Activated CD8-positive, alpha-beta T cell treated with anti-CD3 and anti-CD28 coated beads, Interleukin-2, amount 10 ng/mL, durations not matched to agents 7 days and 5 days (primary cell): ENCODE results near the gene NBPF1. TPM values are rescaled to one million over a fixed set of nuclear protein-coding genes. Genes with fewer than 3 reads are reported as not detected.
"Not testable (repeated sequence)": the region's sequence is repeated elsewhere in the genome, so short reads cannot be mapped to it uniquely, and the experiment has no call there.

Source experiments
- ATAC-seq: fragments of 150-1000 bp; cut with Tn5 transposase; one replicate; pipeline ENCODE4 v1.10.0; 2021; ENCODE audit warnings: moderate library complexity
- CTCF ChIA-PET: fragments of 350-600 bp; sonication (Branson Sonifier 250); formaldehyde crosslinking; loops from one replicate; lab custom pipeline; 2021; ENCODE audit warnings: antibody characterized with exemption; lab: Charles Lee
- POLR2A ChIA-PET: fragments of 350-600 bp; sonication (Branson Sonifier 250); formaldehyde crosslinking; loops from one replicate; lab custom pipeline; 2021; ENCODE audit warnings: antibody characterized with exemption; lab: Charles Lee
- DNase-seq: peaks from one replicate; pipeline ENCODE4 v3.0.0-alpha.2; 2020
- H3K27ac Mint-ChIP-seq: one replicate; pipeline ENCODE4 v1.8.0; 2021; ENCODE audit warnings: mild to moderate bottlenecking, mixed read lengths
- H3K27me3 Mint-ChIP-seq: one replicate; pipeline ENCODE4 v1.8.0; 2021; ENCODE audit warnings: low read depth, mixed read lengths
- H3K36me3 Mint-ChIP-seq: one replicate; pipeline ENCODE4 v1.8.0; 2021; ENCODE audit warnings: low read depth, mixed read lengths
- H3K4me1 Mint-ChIP-seq: one replicate; pipeline ENCODE4 v1.8.0; 2021; ENCODE audit warnings: low read depth, mixed read lengths
- H3K4me3 Mint-ChIP-seq: one replicate; pipeline ENCODE4 v1.8.0; 2021; ENCODE audit warnings: mild to moderate bottlenecking, mixed read lengths
- H3K9me3 Mint-ChIP-seq: one replicate; pipeline ENCODE4 v1.8.0; 2022; ENCODE audit warnings: mixed read lengths; ENCODE audit not compliant: insufficient read depth
- total RNA-seq, 2 experiments: library from RNA; stranded (reverse); gene quantifications; one replicate each; pipeline ENCODE4 v1.2.3, GENCODE V29; 2021

The NBPF1 gene
- total RNA-seq, 2 experiments from 2014 or later, result 1.5 to 2.2 TPM

GRCh38 chr1:16637941-16638778 is 24.8 kb upstream of the NBPF1 start:
- not testable (repeated sequence) for H3K4me1 Mint-ChIP-seq, H3K27ac Mint-ChIP-seq, H3K36me3 Mint-ChIP-seq, H3K27me3 Mint-ChIP-seq, H3K9me3 Mint-ChIP-seq, ATAC-seq, H3K4me3 Mint-ChIP-seq, DNase-seq
- ChIA-PET POLR2A (interaction anchor here (1.3 to 1.4 kb wide), 2 partner anchors 30 to 125 kb away, joined by 3 to 4 read pairs; no protein-coding TSS in a partner anchor), CTCF (interaction anchor here (1.2 kb wide), 1 partner anchor 13 kb away, joined by 5 read pairs; no protein-coding TSS in a partner anchor)

- ATAC-seq, H3K27me3 Mint-ChIP-seq, DNase-seq, H3K9me3 Mint-ChIP-seq, H3K27ac Mint-ChIP-seq, POLR2A ChIA-PET, H3K4me1 Mint-ChIP-seq, H3K4me3 Mint-ChIP-seq: not testable (repeated sequence)
- peaks cover 11% of the 10 kb centered on the region for H3K36me3 Mint-ChIP-seq
- CTCF ChIA-PET, result interaction anchor here (1.9 kb wide), 1 partner anchor 15 kb away, joined by 8 read pairs; no protein-coding TSS in a partner anchor
These were observed 23.3 kb upstream of the NBPF1 start for GRCh38 chr1:16636551-16637195.

- H3K4me3 Mint-ChIP-seq, POLR2A ChIA-PET, DNase-seq, H3K27ac Mint-ChIP-seq, H3K9me3 Mint-ChIP-seq, H3K4me1 Mint-ChIP-seq, ATAC-seq, H3K27me3 Mint-ChIP-seq: not testable (repeated sequence)
- peaks cover 16% of the 10 kb centered on the region for H3K36me3 Mint-ChIP-seq
- CTCF ChIA-PET, result interaction anchor here (1.9 kb wide), 1 partner anchor 15 kb away, joined by 8 read pairs; no protein-coding TSS in a partner anchor
These were observed 22.6 kb upstream of the NBPF1 start for GRCh38 chr1:16635959-16636358.

- DNase-seq, H3K9me3 Mint-ChIP-seq, H3K27me3 Mint-ChIP-seq, POLR2A ChIA-PET, ATAC-seq, H3K4me3 Mint-ChIP-seq, CTCF ChIA-PET, H3K27ac Mint-ChIP-seq, H3K4me1 Mint-ChIP-seq: not testable (repeated sequence)
- peaks cover 27% of the 10 kb centered on the region for H3K36me3 Mint-ChIP-seq
These were observed 20.3 kb upstream of the NBPF1 start for GRCh38 chr1:16633540-16634282.

GRCh38 chr1:16632044-16632850 is 18.9 kb upstream of the NBPF1 start:
- H3K27me3 Mint-ChIP-seq, DNase-seq, H3K27ac Mint-ChIP-seq, H3K4me1 Mint-ChIP-seq, ATAC-seq, H3K4me3 Mint-ChIP-seq, H3K9me3 Mint-ChIP-seq, CTCF ChIA-PET: not testable (repeated sequence)
- peaks cover 30% of the 10 kb centered on the region for H3K36me3 Mint-ChIP-seq
- POLR2A ChIA-PET, result interaction anchor here (0.9 kb wide), 1 partner anchor 12 kb away, joined by 3 read pairs; no protein-coding TSS in a partner anchor

GRCh38 chr1:16631248-16632043 is 18.1 kb upstream of the NBPF1 start:
- H3K4me1 Mint-ChIP-seq, result peaks cover 8% of the 10 kb centered on the region
- no peak for ATAC-seq
- no peak overlapping the region for H3K4me3 Mint-ChIP-seq
- H3K27me3 Mint-ChIP-seq, result no peaks in the 10 kb centered on the region
- CTCF ChIA-PET, result no interaction called here
- no peak for DNase-seq
- H3K36me3 Mint-ChIP-seq, result peaks cover 30% of the 10 kb centered on the region
- H3K27ac Mint-ChIP-seq, result no peak overlapping the region
- POLR2A ChIA-PET, result no interaction called here
- no peaks in the 10 kb centered on the region for H3K9me3 Mint-ChIP-seq

- CTCF ChIA-PET, result no interaction called here
- H3K4me1 Mint-ChIP-seq, result peaks cover 8% of the 10 kb centered on the region
- H3K27me3 Mint-ChIP-seq, result no peaks in the 10 kb centered on the region
- H3K27ac Mint-ChIP-seq, result no peak overlapping the region
- ATAC-seq (no peak), DNase-seq (no peak)
- peaks cover 33% of the 10 kb centered on the region for H3K36me3 Mint-ChIP-seq
- H3K4me3 Mint-ChIP-seq, result no peak overlapping the region
- H3K9me3 Mint-ChIP-seq, result no peaks in the 10 kb centered on the region
- POLR2A ChIA-PET, result no interaction called here
These were observed 17.4 kb upstream of the NBPF1 start for GRCh38 chr1:16630661-16631247.

GRCh38 chr1:16629916-16630530 is 16.7 kb upstream of the NBPF1 start:
- CTCF ChIA-PET, result interaction anchor here (0.7 kb wide), 1 partner anchor 16 kb away, joined by 3 read pairs; no protein-coding TSS in a partner anchor
- not testable (repeated sequence) for H3K9me3 Mint-ChIP-seq

GRCh38 chr1:16628361-16629111 is 15.2 kb upstream of the NBPF1 start:
- Mint-ChIP-seq H3K27me3 (no peaks in the 10 kb centered on the region), H3K9me3 (no peaks in the 10 kb centered on the region), H3K27ac (no peak overlapping the region), H3K4me1 (peaks cover 8% of the 10 kb centered on the region), H3K36me3 (peaks cover 28% of the 10 kb centered on the region), H3K4me3 (no peak overlapping the region)
- no peak for DNase-seq
- ChIA-PET POLR2A (interaction anchor here (0.6 kb wide), 1 partner anchor 252 kb away, joined by 3 read pairs; no protein-coding TSS in a partner anchor), CTCF (no interaction called here)
- no peak for ATAC-seq

More at GRCh38 chr1:16629916-16630530, 16.7 kb upstream of the NBPF1 start:
- H3K4me1 Mint-ChIP-seq, ATAC-seq, H3K27ac Mint-ChIP-seq, DNase-seq, H3K27me3 Mint-ChIP-seq, H3K4me3 Mint-ChIP-seq: not testable (repeated sequence)
- peaks cover 34% of the 10 kb centered on the region for H3K36me3 Mint-ChIP-seq
- POLR2A ChIA-PET, result interaction anchor here (0.6 kb wide), 1 partner anchor 590 kb away, joined by 3 read pairs; no protein-coding TSS in a partner anchor
